ENCODE measurements around the gene LRRC38. TPM values are rescaled to one million over a fixed set of nuclear protein-coding genes. Genes with fewer than 3 reads are reported as not detected.

Gene LRRC38
- total RNA-seq, 1 experiment from 2014 or later, result not detected

DNA sequence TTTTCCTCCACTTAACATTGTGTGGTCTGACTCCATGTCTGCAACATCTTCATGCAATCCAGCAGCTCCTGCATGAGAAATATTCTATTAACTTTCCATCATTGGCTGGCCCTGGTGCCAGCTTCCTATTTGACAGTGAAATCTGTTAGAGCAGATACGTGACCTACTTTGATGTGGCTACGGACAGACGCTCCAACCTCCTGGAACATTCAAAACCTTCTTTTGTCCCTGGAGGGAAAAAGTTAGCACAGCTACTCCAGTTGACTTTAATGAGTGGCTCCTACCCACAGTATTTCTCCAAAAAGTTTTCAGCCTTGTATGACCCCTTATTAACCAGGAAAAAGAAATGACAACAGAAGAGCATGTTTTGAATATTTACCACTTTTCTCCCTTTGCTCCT lies 81.6 kb downstream of the LRRC38 start:
- no TSS peak for BruUV-seq (replicated peaks)

DNA sequence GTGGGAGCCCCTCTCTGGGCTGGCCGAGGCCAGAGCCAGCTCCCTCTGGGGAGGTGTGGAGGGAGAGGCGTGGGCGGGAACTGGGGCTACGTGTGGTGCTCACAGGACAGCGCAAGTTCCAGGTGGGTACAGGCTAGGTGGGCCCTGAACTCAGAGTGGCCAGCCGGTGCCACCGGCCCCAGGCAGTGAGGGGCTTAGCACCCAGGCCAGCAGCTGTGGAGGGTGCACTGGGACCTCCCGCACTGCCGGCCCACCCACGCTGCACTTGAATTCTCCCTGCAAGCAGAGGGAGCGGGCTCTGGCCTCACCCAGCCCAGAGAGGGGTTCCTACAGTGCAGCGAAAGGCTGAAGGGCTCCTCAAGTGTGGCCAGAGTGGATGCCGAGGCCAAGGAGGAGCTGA lies 83.3 kb downstream of the LRRC38 start:
- H3K9me3 Mint-ChIP-seq (ENCODE audit: unreplicated experiment), result no peaks in the 10 kb centered on the region
- POLR2A ChIA-PET, result no interaction called here
- no peak overlapping the region for H3K4me3 Mint-ChIP-seq (ENCODE audit: unreplicated experiment)

More for the DNA sequence above, 81.6 kb downstream of the LRRC38 start:
- POLR2A ChIA-PET, result no interaction called here
- H3K9me3 Mint-ChIP-seq (ENCODE audit: unreplicated experiment), result no peaks in the 10 kb centered on the region
- no peak overlapping the region for H3K4me3 Mint-ChIP-seq (ENCODE audit: unreplicated experiment)
- DNase-seq (ENCODE audit: unreplicated experiment), result no peak
- H3K27me3 Mint-ChIP-seq (ENCODE audit: insufficient read depth, unreplicated experiment), result no peaks in the 10 kb centered on the region
- CTCF ChIA-PET, result no interaction called here
- TF ChIP-seq, protein P1, sequence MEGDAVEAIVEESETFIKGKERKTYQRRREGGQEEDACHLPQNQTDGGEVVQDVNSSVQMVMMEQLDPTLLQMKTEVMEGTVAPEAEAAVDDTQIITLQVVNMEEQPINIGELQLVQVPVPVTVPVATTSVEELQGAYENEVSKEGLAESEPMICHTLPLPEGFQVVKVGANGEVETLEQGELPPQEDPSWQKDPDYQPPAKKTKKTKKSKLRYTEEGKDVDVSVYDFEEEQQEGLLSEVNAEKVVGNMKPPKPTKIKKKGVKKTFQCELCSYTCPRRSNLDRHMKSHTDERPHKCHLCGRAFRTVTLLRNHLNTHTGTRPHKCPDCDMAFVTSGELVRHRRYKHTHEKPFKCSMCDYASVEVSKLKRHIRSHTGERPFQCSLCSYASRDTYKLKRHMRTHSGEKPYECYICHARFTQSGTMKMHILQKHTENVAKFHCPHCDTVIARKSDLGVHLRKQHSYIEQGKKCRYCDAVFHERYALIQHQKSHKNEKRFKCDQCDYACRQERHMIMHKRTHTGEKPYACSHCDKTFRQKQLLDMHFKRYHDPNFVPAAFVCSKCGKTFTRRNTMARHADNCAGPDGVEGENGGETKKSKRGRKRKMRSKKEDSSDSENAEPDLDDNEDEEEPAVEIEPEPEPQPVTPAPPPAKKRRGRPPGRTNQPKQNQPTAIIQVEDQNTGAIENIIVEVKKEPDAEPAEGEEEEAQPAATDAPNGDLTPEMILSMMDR (IDR thresholded peaks at IDR 0.05; ENCODE audit: unreplicated experiment), result no peak
- no peaks in the 10 kb centered on the region for H3K4me1 Mint-ChIP-seq (ENCODE audit: insufficient read depth, unreplicated experiment)
- intact Hi-C loops (cut with micrococcal nuclease), result no loop called here
- no peak overlapping the region for H3K27ac Mint-ChIP-seq (ENCODE audit: low read depth, unreplicated experiment)
- H3K36me3 Mint-ChIP-seq (ENCODE audit: insufficient read depth, unreplicated experiment), result no peaks in the 10 kb centered on the region

More for the DNA sequence above, 83.3 kb downstream of the LRRC38 start:
- H3K27me3 Mint-ChIP-seq (ENCODE audit: insufficient read depth, unreplicated experiment), result no peaks in the 10 kb centered on the region
- no TSS peak for BruUV-seq (replicated peaks)
- DNase-seq (ENCODE audit: unreplicated experiment), result no peak
- TF ChIP-seq, protein P1 (IDR thresholded peaks at IDR 0.05; ENCODE audit: unreplicated experiment), result no peak
- CTCF ChIA-PET, result no interaction called here
- intact Hi-C loops (cut with micrococcal nuclease), result no loop called here
- H3K4me1 Mint-ChIP-seq (ENCODE audit: insufficient read depth, unreplicated experiment), result no peaks in the 10 kb centered on the region
- H3K36me3 Mint-ChIP-seq (ENCODE audit: insufficient read depth, unreplicated experiment), result no peaks in the 10 kb centered on the region
- H3K27ac Mint-ChIP-seq (ENCODE audit: low read depth, unreplicated experiment), result no peak overlapping the region

Other genes starting within 250 kb of the LRRC38 start
- not detected in 2 replicates for gene PRAMEF8, start 228.9 kb downstream of the LRRC38 start, total RNA-seq (2022)
- not detected in 2 replicates for gene PRAMEF33, start 210.5 kb downstream of the LRRC38 start, total RNA-seq (2022)
- not detected in 2 replicates for gene PRAMEF15, start 198.4 kb downstream of the LRRC38 start, total RNA-seq (2022)
- gene PRAMEF14, start 166.9 kb downstream of the LRRC38 start, total RNA-seq (2022), result not detected in 2 replicates
- gene PRAMEF19, start 142.1 kb downstream of the LRRC38 start, total RNA-seq (2022), result not detected in 2 replicates
- not detected in 2 replicates for gene PRAMEF17, start 124.4 kb downstream of the LRRC38 start, total RNA-seq (2022)
- gene PRAMEF20, start 103.6 kb downstream of the LRRC38 start, total RNA-seq (2022), result not detected in 2 replicates
- gene PDPN, start 69.8 kb upstream of the LRRC38 start, total RNA-seq (2022), result 30.7 and 35.1 TPM in 2 replicates
- 26.6 and 31.7 TPM in 2 replicates for gene PRDM2, start 186.2 kb upstream of the LRRC38 start, total RNA-seq (2022)